GM21528 (cell line): ENCODE data around the gene LRR1.
"Not testable (repeated sequence)": the region's sequence is repeated elsewhere in the genome, so short reads cannot be mapped to it uniquely, and the experiment has no call there.

Source experiments
- ATAC-seq: cut with Tn5 transposase; IDR thresholded peaks from one replicate; pipeline ENCODE4 v1.9.1; 2021; ENCODE audit warnings: mild to moderate bottlenecking, moderate library complexity; ENCODE audit not compliant: unreplicated experiment, low FRiP score

The LRR1 gene

GRCh38 chr14:49598485-49599300, at the start of gene LRR1:
TSS of gene LRR1 (plus strand) at chr14:49598940. CDS start at chr14:49599021, 81 bp downstream.
- peak; percentile 50 for ATAC-seq

GRCh38 chr14:49549446-49549845, 49.3 kb upstream of the LRR1 start:
- ATAC-seq: no peak

- no peak for ATAC-seq
Observed at GRCh38 chr14:49549881-49550280, 48.9 kb upstream of the LRR1 start.

GRCh38 chr14:49550286-49551184, 48.2 kb upstream of the LRR1 start:
- ATAC-seq: no peak

GRCh38 chr14:49551569-49551968, 47.2 kb upstream of the LRR1 start:
- no peak for ATAC-seq

GRCh38 chr14:49553106-49553505, 45.6 kb upstream of the LRR1 start:
- ATAC-seq: no peak

- no peak for ATAC-seq
Observed at GRCh38 chr14:49553892-49554291, 44.8 kb upstream of the LRR1 start.

- ATAC-seq: no peak
Observed at GRCh38 chr14:49559979-49560768, 38.6 kb upstream of the LRR1 start.

GRCh38 chr14:49566714-49567113, 32.0 kb upstream of the LRR1 start:
- ATAC-seq: no peak

- ATAC-seq: no peak
Observed at GRCh38 chr14:49569281-49569680, 29.5 kb upstream of the LRR1 start.

- ATAC-seq: no peak
Observed at GRCh38 chr14:49574038-49574437, 24.7 kb upstream of the LRR1 start.

- ATAC-seq: no peak
Observed at GRCh38 chr14:49578141-49578540, 20.6 kb upstream of the LRR1 start.

GRCh38 chr14:49579841-49580240, 18.9 kb upstream of the LRR1 start:
- no peak for ATAC-seq

- no peak for ATAC-seq
Observed at GRCh38 chr14:49581209-49582112, 17.3 kb upstream of the LRR1 start.

GRCh38 chr14:49582113-49582977, 16.4 kb upstream of the LRR1 start:
- ATAC-seq: no peak

GRCh38 chr14:49583629-49584028, 15.1 kb upstream of the LRR1 start:
- no peak for ATAC-seq

- ATAC-seq: no peak
Observed at GRCh38 chr14:49584058-49584457, 14.7 kb upstream of the LRR1 start.

- ATAC-seq: not testable (repeated sequence)
Observed at GRCh38 chr14:49584981-49585640, 13.6 kb upstream of the LRR1 start.
